ENCODE data around the gene FAM53C.

The FAM53C gene

DNA sequence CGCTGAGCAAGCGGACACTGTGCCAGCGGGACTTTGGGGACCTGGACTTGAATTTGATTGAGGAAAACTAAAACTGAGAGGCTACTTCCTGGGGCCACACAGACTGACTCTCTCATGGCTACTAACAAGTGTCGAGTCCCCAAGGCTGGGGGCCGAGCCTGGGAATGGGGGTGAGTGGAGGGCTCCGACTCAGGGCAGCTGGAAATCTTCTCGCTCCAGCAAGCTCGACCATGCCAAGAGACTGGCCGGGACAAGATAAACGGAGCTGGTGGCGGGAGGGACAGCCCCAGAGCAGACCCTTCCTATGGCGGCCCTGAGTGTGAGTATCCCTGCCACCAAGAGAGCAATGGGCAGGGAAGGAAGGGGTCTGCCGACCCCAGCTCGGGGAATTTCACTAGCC, 8.8 kb downstream of the FAM53C start:
- H3K9me3 ChIP-seq (ENCODE audit: insufficient read depth, low read depth, low read length), result no peaks in the 10 kb centered on the region
- H3K4me1 ChIP-seq (ENCODE audit: insufficient read depth, low read length, poor library complexity, severe bottlenecking), result peaks cover 7% of the 10 kb centered on the region
- H3K4me3 ChIP-seq (ENCODE audit: low read length, poor library complexity, severe bottlenecking), result no peak overlapping the region
- H4K20me1 ChIP-seq (ENCODE audit: insufficient read depth, low read length, poor library complexity, severe bottlenecking), result no peaks in the 10 kb centered on the region
- H3K79me2 ChIP-seq (ENCODE audit: insufficient read depth, low read length), result peaks cover under 1% of the 10 kb centered on the region; the same call in 1 of the 2 replicates
- H3K9ac ChIP-seq (ENCODE audit: low read depth, low read length, poor library complexity, severe bottlenecking), result no peak overlapping the region
- peaks cover 31% of the 10 kb centered on the region; the same call in 1 of the 2 replicates for H3K36me3 ChIP-seq (ENCODE audit: insufficient read depth, low read length)
- no peak overlapping the region for H3K4me2 ChIP-seq (ENCODE audit: low read depth, low read length, poor library complexity, severe bottlenecking)
- no peaks in the 10 kb centered on the region for H3F3A ChIP-seq (ENCODE audit: low read depth)
- H2AFZ ChIP-seq (ENCODE audit: low read length), result no peak overlapping the region
- no peaks in the 10 kb centered on the region for H3K27me3 ChIP-seq (ENCODE audit: insufficient read depth, low read length, poor library complexity, severe bottlenecking)
- no peak for TF ChIP-seq EZH2phosphoT487 (IDR thresholded peaks at IDR 0.05; ENCODE audit: borderline replicate concordance)
- TF ChIP-seq, protein P1, sequence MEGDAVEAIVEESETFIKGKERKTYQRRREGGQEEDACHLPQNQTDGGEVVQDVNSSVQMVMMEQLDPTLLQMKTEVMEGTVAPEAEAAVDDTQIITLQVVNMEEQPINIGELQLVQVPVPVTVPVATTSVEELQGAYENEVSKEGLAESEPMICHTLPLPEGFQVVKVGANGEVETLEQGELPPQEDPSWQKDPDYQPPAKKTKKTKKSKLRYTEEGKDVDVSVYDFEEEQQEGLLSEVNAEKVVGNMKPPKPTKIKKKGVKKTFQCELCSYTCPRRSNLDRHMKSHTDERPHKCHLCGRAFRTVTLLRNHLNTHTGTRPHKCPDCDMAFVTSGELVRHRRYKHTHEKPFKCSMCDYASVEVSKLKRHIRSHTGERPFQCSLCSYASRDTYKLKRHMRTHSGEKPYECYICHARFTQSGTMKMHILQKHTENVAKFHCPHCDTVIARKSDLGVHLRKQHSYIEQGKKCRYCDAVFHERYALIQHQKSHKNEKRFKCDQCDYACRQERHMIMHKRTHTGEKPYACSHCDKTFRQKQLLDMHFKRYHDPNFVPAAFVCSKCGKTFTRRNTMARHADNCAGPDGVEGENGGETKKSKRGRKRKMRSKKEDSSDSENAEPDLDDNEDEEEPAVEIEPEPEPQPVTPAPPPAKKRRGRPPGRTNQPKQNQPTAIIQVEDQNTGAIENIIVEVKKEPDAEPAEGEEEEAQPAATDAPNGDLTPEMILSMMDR (conservative IDR thresholded peaks at IDR 0.05; ENCODE audit: low read length), result no peak
- no peaks in the 10 kb centered on the region for H3K9me2 ChIP-seq (replicated peaks; ENCODE audit: low read depth, low read length)

DNA sequence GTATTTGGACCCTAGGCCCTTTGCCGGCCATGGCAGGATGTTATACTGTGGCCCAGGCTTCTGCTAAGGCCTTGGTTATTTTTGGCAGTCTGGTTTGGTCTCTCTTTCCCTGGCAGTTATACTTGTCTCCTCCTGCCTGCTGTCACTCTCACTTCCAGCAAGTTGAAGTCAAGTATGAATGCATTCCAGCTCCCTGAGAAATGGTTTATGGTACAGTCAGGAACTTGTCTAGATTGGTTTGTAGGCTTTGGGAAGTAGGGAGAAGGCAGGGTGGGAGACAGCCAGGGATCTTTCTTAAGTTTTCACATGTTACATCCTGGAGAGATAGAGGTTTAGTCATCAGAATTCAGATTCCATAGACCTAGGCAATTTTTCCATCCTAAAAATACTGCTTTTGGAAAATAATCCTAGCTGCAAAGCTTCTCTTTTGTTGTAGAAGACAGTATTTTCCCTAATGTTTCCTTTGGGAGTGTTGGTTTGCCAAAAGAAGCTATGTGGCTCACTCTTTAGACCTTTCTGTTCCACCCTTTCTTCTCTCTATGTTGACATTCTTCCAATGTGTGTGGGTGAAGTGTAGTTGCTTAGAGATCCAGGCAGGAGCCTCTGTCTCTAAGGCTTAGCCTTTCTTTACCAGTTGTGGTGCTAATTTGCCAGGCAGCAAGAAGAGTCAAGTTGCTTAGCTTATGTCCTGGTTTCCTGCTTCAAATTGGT, 11.9 kb downstream of the FAM53C start:
- no peak overlapping the region for H3K4me2 ChIP-seq (ENCODE audit: low read depth, low read length, poor library complexity, severe bottlenecking)
- TF ChIP-seq, protein P1 (conservative IDR thresholded peaks at IDR 0.05; ENCODE audit: low read length), result no peak
- no peak for TF ChIP-seq EZH2phosphoT487 (IDR thresholded peaks at IDR 0.05; ENCODE audit: borderline replicate concordance)

DNA sequence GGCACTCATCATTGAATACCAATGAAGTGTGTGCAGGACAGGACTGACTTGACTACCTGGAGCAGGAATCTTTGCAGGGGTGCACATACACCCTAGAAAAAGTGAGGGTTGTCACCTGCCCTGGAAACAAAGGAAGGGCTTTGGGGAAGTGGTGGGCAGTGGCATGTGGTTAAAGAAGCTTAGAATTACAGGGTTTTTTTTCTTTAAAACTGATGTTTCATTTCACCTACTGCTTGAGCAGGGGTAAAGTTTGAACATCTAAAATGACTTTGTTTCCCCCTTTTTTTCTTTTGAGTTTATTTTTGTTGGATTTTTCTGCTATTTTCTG, 12.5 kb downstream of the FAM53C start:
- Histone ChIP-seq H2AFZ (ENCODE audit: low read length) (no peak overlapping the region), H3F3A (ENCODE audit: low read depth) (no peaks in the 10 kb centered on the region), H3K79me2 (ENCODE audit: insufficient read depth, low read length) (peaks cover 29% of the 10 kb centered on the region), H3K4me1 (ENCODE audit: insufficient read depth, low read length, poor library complexity, severe bottlenecking) (peaks cover 22% of the 10 kb centered on the region), H3K9ac (ENCODE audit: low read depth, low read length, poor library complexity, severe bottlenecking) (no peak overlapping the region), H3K27me3 (ENCODE audit: insufficient read depth, low read length, poor library complexity, severe bottlenecking) (no peaks in the 10 kb centered on the region), H3K4me2 (ENCODE audit: low read depth, low read length, poor library complexity, severe bottlenecking) (no peak overlapping the region), H3K36me3 (ENCODE audit: insufficient read depth, low read length) (peaks cover 23% of the 10 kb centered on the region; the same call in 1 of the 2 replicates), H3K4me3 (ENCODE audit: low read length, poor library complexity, severe bottlenecking) (no peak overlapping the region), H3K9me3 (ENCODE audit: insufficient read depth, low read depth, low read length) (no peaks in the 10 kb centered on the region), H3K9me2 (replicated peaks; ENCODE audit: low read depth, low read length) (no peaks in the 10 kb centered on the region), H4K20me1 (ENCODE audit: insufficient read depth, low read length, poor library complexity, severe bottlenecking) (peaks cover 26% of the 10 kb centered on the region)
- TF ChIP-seq, protein P1 (conservative IDR thresholded peaks at IDR 0.05; ENCODE audit: low read length), result no peak
- TF ChIP-seq EZH2phosphoT487 (IDR thresholded peaks at IDR 0.05; ENCODE audit: borderline replicate concordance), result no peak

More for the DNA sequence above, 11.9 kb downstream of the FAM53C start:
- Histone ChIP-seq H3K27me3 (ENCODE audit: insufficient read depth, low read length, poor library complexity, severe bottlenecking) (no peaks in the 10 kb centered on the region), H3K4me3 (ENCODE audit: low read length, poor library complexity, severe bottlenecking) (no peak overlapping the region), H3K79me2 (ENCODE audit: insufficient read depth, low read length) (peaks cover 24% of the 10 kb centered on the region), H3F3A (ENCODE audit: low read depth) (no peaks in the 10 kb centered on the region), H3K4me1 (ENCODE audit: insufficient read depth, low read length, poor library complexity, severe bottlenecking) (peaks cover 17% of the 10 kb centered on the region), H3K9ac (ENCODE audit: low read depth, low read length, poor library complexity, severe bottlenecking) (no peak overlapping the region), H3K9me3 (ENCODE audit: insufficient read depth, low read depth, low read length) (no peaks in the 10 kb centered on the region), H3K36me3 (ENCODE audit: insufficient read depth, low read length) (peaks cover 29% of the 10 kb centered on the region; the same call in 1 of the 2 replicates), H4K20me1 (ENCODE audit: insufficient read depth, low read length, poor library complexity, severe bottlenecking) (peaks cover 21% of the 10 kb centered on the region), H3K9me2 (replicated peaks; ENCODE audit: low read depth, low read length) (no peaks in the 10 kb centered on the region), H2AFZ (ENCODE audit: low read length) (no peak overlapping the region)
